WTC11 (cell line): Measurements from ENCODE around the gene RBPMS2. TPM values are rescaled to one million over a fixed set of nuclear protein-coding genes. Genes with fewer than 3 reads are reported as not detected.

ENCODE experiments used
- ATF1 ChIP-seq: sonication (generic); formaldehyde crosslinking; IDR thresholded peaks from 2 replicates; pipeline ENCODE4 v1.8.1; 2023; ENCODE audit warnings: mild to moderate bottlenecking, moderate library complexity, missing genetic modification reagents
- CREB1 ChIP-seq: sonication (generic); formaldehyde crosslinking; IDR thresholded peaks from 2 replicates; pipeline ENCODE4 v1.8.0; 2023; ENCODE audit warnings: mild to moderate bottlenecking, missing genetic modification reagents
- ETV6 ChIP-seq: sonication (generic); formaldehyde crosslinking; IDR thresholded peaks from 2 replicates; pipeline ENCODE4 v1.8.1; 2022; ENCODE audit warnings: mild to moderate bottlenecking, missing genetic modification reagents
- FOXJ3 ChIP-seq: sonication (generic); formaldehyde crosslinking; IDR thresholded peaks from 2 replicates; pipeline ENCODE4 v1.9.0; 2021; ENCODE audit warnings: missing genetic modification reagents, mild to moderate bottlenecking, borderline replicate concordance
- GRHL2 ChIP-seq: fragments of 250-450 bp; sonication (Bioruptor Pico); IDR thresholded peaks from 2 replicates; pipeline ENCODE4 v1.8.0; 2022; ENCODE audit warnings: mild to moderate bottlenecking, moderate library complexity; ENCODE audit not compliant: insufficient replicate concordance, severe bottlenecking
- GTF2I ChIP-seq: fragments of 250-450 bp; sonication (Bioruptor Pico); conservative IDR thresholded peaks from 2 replicates; pipeline ENCODE4 v1.4.0; 2021; ENCODE audit warnings: mild to moderate bottlenecking
- IRF2 ChIP-seq: sonication (generic); formaldehyde crosslinking; IDR thresholded peaks from 2 replicates; pipeline ENCODE4 v1.8.0; 2022; ENCODE audit warnings: low read depth, missing genetic modification reagents, borderline replicate concordance
- NR1H2 ChIP-seq: sonication (generic); formaldehyde crosslinking; IDR thresholded peaks from 2 replicates; pipeline ENCODE4 v1.9.0; 2021; ENCODE audit warnings: mild to moderate bottlenecking, moderate library complexity, missing genetic modification reagents
- NR2C2 ChIP-seq: sonication (generic); formaldehyde crosslinking; IDR thresholded peaks from 2 replicates; pipeline ENCODE4 v1.8.0; 2022; ENCODE audit warnings: mild to moderate bottlenecking, missing genetic modification reagents
- PRDM15 ChIP-seq: sonication (generic); formaldehyde crosslinking; IDR thresholded peaks from 2 replicates; pipeline ENCODE4 v1.8.0; 2022; ENCODE audit warnings: missing genetic modification reagents
- PRRX2 ChIP-seq: fragments of 250-450 bp; sonication (Bioruptor Pico); IDR thresholded peaks from 2 replicates; pipeline ENCODE4 v1.8.0; 2021; ENCODE audit warnings: mild to moderate bottlenecking
- RELA ChIP-seq: sonication (generic); formaldehyde crosslinking; IDR thresholded peaks from 2 replicates; pipeline ENCODE4 v1.8.1; 2022; ENCODE audit warnings: missing genetic modification reagents, mild to moderate bottlenecking, borderline replicate concordance
- RORB ChIP-seq: fragments of 250-450 bp; sonication (Bioruptor Pico); IDR thresholded peaks from 2 replicates; pipeline ENCODE4 v1.9.0; 2021; ENCODE audit warnings: mild to moderate bottlenecking
- SOX15 ChIP-seq: fragments of 250-450 bp; sonication (Bioruptor Pico); IDR thresholded peaks from 2 replicates; pipeline ENCODE4 v1.9.0; 2021; ENCODE audit warnings: mild to moderate bottlenecking
- TEAD4 ChIP-seq: sonication (generic); formaldehyde crosslinking; IDR thresholded peaks from 2 replicates; pipeline ENCODE4 v1.8.0; 2022; ENCODE audit warnings: mild to moderate bottlenecking, missing genetic modification reagents
- USF1 ChIP-seq: sonication (generic); formaldehyde crosslinking; IDR thresholded peaks from 2 replicates; pipeline ENCODE4 v1.8.0; 2022; ENCODE audit warnings: mild to moderate bottlenecking, missing genetic modification reagents
- ZBTB43 ChIP-seq: sonication (generic); formaldehyde crosslinking; IDR thresholded peaks from 2 replicates; pipeline ENCODE4 v1.8.1; 2023; ENCODE audit warnings: mild to moderate bottlenecking, missing genetic modification reagents
- ZMAT4 ChIP-seq: fragments of 250-450 bp; sonication (Bioruptor Pico); IDR thresholded peaks from 2 replicates; pipeline ENCODE4 v1.9.0; 2021; ENCODE audit warnings: mild to moderate bottlenecking
- ZSCAN18 ChIP-seq: fragments of 250-450 bp; sonication (Bioruptor Pico); IDR thresholded peaks from 2 replicates; pipeline ENCODE4 v2.1.2; 2022; ENCODE audit warnings: mild to moderate bottlenecking, moderate library complexity
- total RNA-seq: library from RNA; stranded (reverse); gene quantifications from 3 replicates; pipeline ENCODE4 v1.2.3, GENCODE V29; 2021
- TF ChIP-seq, protein P1 (sequence below): sonication (generic); formaldehyde crosslinking; IDR thresholded peaks from 2 replicates; pipeline ENCODE4 v1.8.1; 2022; ENCODE audit warnings: mild to moderate bottlenecking, missing genetic modification reagents, moderate library complexity, borderline replicate concordance
- TF ChIP-seq, protein P2 (sequence below): sonication (generic); formaldehyde crosslinking; IDR thresholded peaks from 2 replicates; pipeline ENCODE4 v1.8.1; 2022; ENCODE audit warnings: low read depth, missing genetic modification reagents, borderline replicate concordance
- TF ChIP-seq, protein P3 (sequence below): sonication (generic); formaldehyde crosslinking; IDR thresholded peaks from 2 replicates; pipeline ENCODE4 v1.8.0; 2023; ENCODE audit warnings: mild to moderate bottlenecking, missing genetic modification reagents
- TF ChIP-seq, protein P4 (sequence below): sonication (generic); formaldehyde crosslinking; conservative IDR thresholded peaks from 2 replicates; pipeline ENCODE4 v1.8.1; 2022; ENCODE audit warnings: mild to moderate bottlenecking, missing genetic modification reagents
- TF ChIP-seq, protein P5 (sequence below): sonication (generic); formaldehyde crosslinking; IDR thresholded peaks from 2 replicates; pipeline ENCODE4 v1.8.0; 2022; ENCODE audit warnings: mild to moderate bottlenecking, missing genetic modification reagents

The RBPMS2 gene
- total RNA-seq, 1 experiment from 2014 or later, result 195 TPM

DNA sequence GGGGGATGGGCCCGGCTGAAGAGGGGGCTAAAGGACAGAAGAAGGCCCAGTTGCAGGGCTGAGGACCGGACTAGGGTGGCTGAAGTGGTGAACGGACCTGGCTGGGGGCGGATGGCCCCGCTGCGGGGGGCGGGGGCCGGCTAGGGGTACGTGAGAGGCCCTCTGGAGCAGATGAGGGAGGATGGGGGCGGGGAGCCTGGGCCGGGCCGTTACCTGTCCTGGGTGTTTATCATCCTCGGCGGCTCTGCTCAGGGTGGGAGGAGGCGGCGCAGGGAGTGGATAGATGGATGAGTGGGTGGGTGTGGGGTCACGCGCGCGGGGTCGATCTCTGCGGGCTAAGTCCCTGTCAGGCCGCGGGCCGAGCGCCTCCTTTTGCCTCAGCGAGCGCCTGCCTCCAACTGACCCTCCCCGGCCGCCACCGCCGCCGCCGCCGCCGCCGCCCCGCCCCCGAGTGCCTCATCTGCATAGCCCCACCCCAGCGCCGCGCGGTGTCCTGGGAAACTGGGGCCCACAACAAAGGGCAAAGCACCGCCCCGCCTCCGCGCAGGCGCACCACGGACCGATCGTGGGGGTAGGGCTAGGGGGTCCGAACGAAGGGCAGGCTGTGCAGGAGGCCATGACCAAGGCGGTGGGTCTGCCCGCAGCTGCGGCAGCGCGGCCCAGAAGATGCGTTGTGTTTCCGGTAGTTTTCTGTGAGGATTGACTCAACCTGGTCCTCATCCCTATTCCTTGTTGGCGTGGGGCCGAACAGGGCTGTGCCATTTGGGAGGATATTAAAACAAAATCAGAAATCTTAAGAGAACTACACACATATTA lies 72.4 kb downstream of the RBPMS2 start (continued):
- TF ChIP-seq, protein P1, sequence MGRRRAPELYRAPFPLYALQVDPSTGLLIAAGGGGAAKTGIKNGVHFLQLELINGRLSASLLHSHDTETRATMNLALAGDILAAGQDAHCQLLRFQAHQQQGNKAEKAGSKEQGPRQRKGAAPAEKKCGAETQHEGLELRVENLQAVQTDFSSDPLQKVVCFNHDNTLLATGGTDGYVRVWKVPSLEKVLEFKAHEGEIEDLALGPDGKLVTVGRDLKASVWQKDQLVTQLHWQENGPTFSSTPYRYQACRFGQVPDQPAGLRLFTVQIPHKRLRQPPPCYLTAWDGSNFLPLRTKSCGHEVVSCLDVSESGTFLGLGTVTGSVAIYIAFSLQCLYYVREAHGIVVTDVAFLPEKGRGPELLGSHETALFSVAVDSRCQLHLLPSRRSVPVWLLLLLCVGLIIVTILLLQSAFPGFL (CRISPR knock-in tag), result no peak
- TF ChIP-seq IRF2 (no peak), USF1 (CRISPR knock-in tag) (no peak), ZMAT4 (CRISPR knock-in tag) (no peak), FOXJ3 (CRISPR knock-in tag) (no peak), RORB (CRISPR knock-in tag) (no peak), PRDM15 (CRISPR knock-in tag) (no peak), NR2C2 (CRISPR knock-in tag) (no peak), GRHL2 (no peak), ZSCAN18 (CRISPR knock-in tag) (no peak), CREB1 (CRISPR knock-in tag) (no peak), ATF1 (CRISPR knock-in tag) (no peak), PRRX2 (CRISPR knock-in tag) (no peak), GTF2I (CRISPR knock-in tag) (no peak), NR1H2 (CRISPR knock-in tag) (no peak), SOX15 (CRISPR knock-in tag) (no peak), ETV6 (CRISPR knock-in tag) (no peak), RELA (CRISPR knock-in tag) (0 out of 2 replicates have a peak, but pooled peaks have one; percentile 23), TEAD4 (CRISPR knock-in tag) (no peak), ZBTB43 (CRISPR knock-in tag) (0 out of 2 replicates have a peak, but pooled peaks have one; percentile 55)
- TF ChIP-seq, protein P2, sequence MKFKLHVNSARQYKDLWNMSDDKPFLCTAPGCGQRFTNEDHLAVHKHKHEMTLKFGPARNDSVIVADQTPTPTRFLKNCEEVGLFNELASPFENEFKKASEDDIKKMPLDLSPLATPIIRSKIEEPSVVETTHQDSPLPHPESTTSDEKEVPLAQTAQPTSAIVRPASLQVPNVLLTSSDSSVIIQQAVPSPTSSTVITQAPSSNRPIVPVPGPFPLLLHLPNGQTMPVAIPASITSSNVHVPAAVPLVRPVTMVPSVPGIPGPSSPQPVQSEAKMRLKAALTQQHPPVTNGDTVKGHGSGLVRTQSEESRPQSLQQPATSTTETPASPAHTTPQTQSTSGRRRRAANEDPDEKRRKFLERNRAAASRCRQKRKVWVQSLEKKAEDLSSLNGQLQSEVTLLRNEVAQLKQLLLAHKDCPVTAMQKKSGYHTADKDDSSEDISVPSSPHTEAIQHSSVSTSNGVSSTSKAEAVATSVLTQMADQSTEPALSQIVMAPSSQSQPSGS (CRISPR knock-in tag), result no peak
- TF ChIP-seq, protein P3, sequence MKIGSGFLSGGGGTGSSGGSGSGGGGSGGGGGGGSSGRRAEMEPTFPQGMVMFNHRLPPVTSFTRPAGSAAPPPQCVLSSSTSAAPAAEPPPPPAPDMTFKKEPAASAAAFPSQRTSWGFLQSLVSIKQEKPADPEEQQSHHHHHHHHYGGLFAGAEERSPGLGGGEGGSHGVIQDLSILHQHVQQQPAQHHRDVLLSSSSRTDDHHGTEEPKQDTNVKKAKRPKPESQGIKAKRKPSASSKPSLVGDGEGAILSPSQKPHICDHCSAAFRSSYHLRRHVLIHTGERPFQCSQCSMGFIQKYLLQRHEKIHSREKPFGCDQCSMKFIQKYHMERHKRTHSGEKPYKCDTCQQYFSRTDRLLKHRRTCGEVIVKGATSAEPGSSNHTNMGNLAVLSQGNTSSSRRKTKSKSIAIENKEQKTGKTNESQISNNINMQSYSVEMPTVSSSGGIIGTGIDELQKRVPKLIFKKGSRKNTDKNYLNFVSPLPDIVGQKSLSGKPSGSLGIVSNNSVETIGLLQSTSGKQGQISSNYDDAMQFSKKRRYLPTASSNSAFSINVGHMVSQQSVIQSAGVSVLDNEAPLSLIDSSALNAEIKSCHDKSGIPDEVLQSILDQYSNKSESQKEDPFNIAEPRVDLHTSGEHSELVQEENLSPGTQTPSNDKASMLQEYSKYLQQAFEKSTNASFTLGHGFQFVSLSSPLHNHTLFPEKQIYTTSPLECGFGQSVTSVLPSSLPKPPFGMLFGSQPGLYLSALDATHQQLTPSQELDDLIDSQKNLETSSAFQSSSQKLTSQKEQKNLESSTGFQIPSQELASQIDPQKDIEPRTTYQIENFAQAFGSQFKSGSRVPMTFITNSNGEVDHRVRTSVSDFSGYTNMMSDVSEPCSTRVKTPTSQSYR, result peak; percentile 84
- TF ChIP-seq, protein P4, sequence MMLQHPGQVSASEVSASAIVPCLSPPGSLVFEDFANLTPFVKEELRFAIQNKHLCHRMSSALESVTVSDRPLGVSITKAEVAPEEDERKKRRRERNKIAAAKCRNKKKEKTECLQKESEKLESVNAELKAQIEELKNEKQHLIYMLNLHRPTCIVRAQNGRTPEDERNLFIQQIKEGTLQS (CRISPR knock-in tag), result no peak
- TF ChIP-seq, protein P5, sequence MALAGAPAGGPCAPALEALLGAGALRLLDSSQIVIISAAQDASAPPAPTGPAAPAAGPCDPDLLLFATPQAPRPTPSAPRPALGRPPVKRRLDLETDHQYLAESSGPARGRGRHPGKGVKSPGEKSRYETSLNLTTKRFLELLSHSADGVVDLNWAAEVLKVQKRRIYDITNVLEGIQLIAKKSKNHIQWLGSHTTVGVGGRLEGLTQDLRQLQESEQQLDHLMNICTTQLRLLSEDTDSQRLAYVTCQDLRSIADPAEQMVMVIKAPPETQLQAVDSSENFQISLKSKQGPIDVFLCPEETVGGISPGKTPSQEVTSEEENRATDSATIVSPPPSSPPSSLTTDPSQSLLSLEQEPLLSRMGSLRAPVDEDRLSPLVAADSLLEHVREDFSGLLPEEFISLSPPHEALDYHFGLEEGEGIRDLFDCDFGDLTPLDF, result peak; percentile 6; the same call in 1 of the 2 replicates
